ENCODE measurements around the gene EID2. TPM values are rescaled to one million over a fixed set of nuclear protein-coding genes. Genes with fewer than 3 reads are reported as not detected.

The EID2 gene
- total RNA-seq, 4 donors from 2014 or later, result 11.4 to 17.3 (median 14.7) TPM

DNA sequence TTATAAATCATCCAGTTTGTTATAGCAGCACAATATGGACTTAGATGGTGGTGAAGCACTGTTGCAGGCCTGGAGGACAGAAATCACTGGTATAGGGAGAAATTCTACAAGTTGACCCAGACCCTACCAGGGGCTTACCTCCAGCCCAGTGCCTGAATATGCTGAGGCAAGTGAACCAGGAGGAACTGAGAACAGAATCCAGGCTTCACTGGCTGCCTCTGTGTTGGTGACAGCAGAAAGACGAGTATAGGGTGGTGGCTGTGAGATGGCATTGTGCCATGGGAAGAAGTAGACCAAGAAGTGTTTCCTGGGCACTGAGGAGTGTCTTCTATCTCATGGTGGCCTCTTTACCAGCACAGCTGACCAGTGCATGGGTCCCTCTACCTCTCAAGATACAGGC, 15.9 kb upstream of the EID2 start:
- Histone ChIP-seq H3K27ac (no peak overlapping the region), H3K4me1 (no peaks in the 10 kb centered on the region), H3K27me3 (peaks cover 43% of the 10 kb centered on the region), H3K4me3 (no peak overlapping the region), H3K9me3 (no peaks in the 10 kb centered on the region), H3K36me3 (no peaks in the 10 kb centered on the region)
- no peak for ATAC-seq
- 29 to 60% methylated on average over 1 of the region's 1 CpG for WGBS, 2 donors (ENCODE audit: low coverage in 1 of 2)
- TF ChIP-seq CTCF (IDR thresholded peaks at IDR 0.05) (no peak), POLR2AphosphoS5 (IDR thresholded peaks at IDR 0.05) (no peak), POLR2A (IDR thresholded peaks at IDR 0.05) (no peak), EP300 (IDR thresholded peaks at IDR 0.05) (no peak)

GRCh38 chr19:39554701-39555311, 14.8 kb upstream of the EID2 start:
- H3K27me3 ChIP-seq, result peaks cover 43% of the 10 kb centered on the region
- H3K9me3 ChIP-seq, result no peaks in the 10 kb centered on the region
- H3K27ac ChIP-seq, result no peak overlapping the region
- WGBS, 2 donors (ENCODE audit: low coverage in 1 of 2), result 55 to 68% methylated on average over 3 of the region's 4 CpGs
- no peak overlapping the region for H3K4me3 ChIP-seq
- no peak for TF ChIP-seq CTCF (IDR thresholded peaks at IDR 0.05)
- ATAC-seq, result no peak
- H3K4me1 ChIP-seq, result no peaks in the 10 kb centered on the region
- no peaks in the 10 kb centered on the region for H3K36me3 ChIP-seq

DNA sequence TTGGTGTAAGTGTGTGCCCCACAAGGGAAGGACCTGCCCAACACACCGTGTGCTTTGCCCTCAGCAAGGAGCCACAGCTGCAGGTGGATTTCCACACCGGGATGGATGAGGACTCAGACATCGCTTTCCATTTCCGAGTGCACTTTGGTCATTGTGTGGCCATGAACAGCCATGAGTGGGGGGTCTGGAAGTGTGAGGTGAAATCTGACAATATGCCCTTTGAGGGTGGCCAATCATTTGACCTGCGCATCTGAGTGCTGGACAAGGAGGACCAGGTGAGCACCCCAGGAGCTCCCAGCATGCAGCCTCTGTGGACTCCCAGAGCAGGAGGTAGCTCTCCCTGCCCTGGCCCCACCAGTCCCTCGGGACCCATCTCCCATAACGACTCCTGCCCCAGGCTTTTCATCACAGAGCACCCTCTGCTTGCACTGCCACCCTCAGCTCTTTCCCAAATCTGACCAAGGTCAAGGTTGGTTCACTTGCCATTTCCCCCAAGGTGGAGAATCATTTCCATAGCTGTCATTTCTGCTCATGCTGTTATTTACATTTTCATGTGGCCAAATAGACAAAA, 13.2 kb upstream of the EID2 start:
- no peaks in the 10 kb centered on the region for H3K9me3 ChIP-seq
- H3K4me3 ChIP-seq, result no peak overlapping the region
- TF ChIP-seq EP300 (IDR thresholded peaks at IDR 0.05), result no peak
- no peak for TF ChIP-seq CTCF (IDR thresholded peaks at IDR 0.05)
- no peak for TF ChIP-seq POLR2A (IDR thresholded peaks at IDR 0.05)
- no peak for TF ChIP-seq POLR2AphosphoS5 (IDR thresholded peaks at IDR 0.05)
- H3K36me3 ChIP-seq, result no peaks in the 10 kb centered on the region
- 56% methylated on average over 5 of the region's 7 CpGs; no CpG with 5 or more reads in 1 of the 2 donors for WGBS, 2 donors (ENCODE audit: low coverage in 1 of 2)
- ATAC-seq, result no peak
- no peaks in the 10 kb centered on the region for H3K4me1 ChIP-seq
- peaks cover 49% of the 10 kb centered on the region for H3K27me3 ChIP-seq
- no peak overlapping the region for H3K27ac ChIP-seq

DNA sequence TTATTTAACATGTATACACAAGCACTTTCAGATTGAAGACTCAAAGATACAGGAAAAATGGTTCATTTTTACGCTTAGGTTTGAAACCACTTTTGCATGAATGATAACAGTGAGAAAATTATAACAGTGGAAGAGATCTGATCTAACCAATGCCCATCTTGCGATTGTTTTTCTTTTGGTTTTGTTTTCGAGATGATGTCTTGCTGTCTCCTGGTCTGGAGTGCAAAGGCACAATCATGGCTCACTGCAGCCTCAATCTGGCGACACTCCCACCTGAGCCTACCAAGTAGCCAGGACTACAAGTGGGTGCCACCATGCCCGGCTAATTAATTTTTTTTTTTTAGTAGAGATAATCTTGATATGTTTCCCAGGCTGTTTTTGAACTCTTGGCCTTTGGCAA, 10.2 kb upstream of the EID2 start:
- H3K27ac ChIP-seq, result no peak overlapping the region
- WGBS, 2 donors (ENCODE audit: low coverage in 1 of 2), result 82 to 95% methylated on average over 4 to 5 of the region's 5 CpGs
- H3K9me3 ChIP-seq, result no peaks in the 10 kb centered on the region
- no peaks in the 10 kb centered on the region for H3K4me1 ChIP-seq
- no peaks in the 10 kb centered on the region for H3K36me3 ChIP-seq
- no peak overlapping the region for H3K4me3 ChIP-seq
- no peak for TF ChIP-seq EP300 (IDR thresholded peaks at IDR 0.05)
- no peak for TF ChIP-seq POLR2A (IDR thresholded peaks at IDR 0.05)
- TF ChIP-seq CTCF (IDR thresholded peaks at IDR 0.05), result no peak
- TF ChIP-seq POLR2AphosphoS5 (IDR thresholded peaks at IDR 0.05), result no peak
- ATAC-seq, result no peak
- H3K27me3 ChIP-seq, result peaks cover 51% of the 10 kb centered on the region

DNA sequence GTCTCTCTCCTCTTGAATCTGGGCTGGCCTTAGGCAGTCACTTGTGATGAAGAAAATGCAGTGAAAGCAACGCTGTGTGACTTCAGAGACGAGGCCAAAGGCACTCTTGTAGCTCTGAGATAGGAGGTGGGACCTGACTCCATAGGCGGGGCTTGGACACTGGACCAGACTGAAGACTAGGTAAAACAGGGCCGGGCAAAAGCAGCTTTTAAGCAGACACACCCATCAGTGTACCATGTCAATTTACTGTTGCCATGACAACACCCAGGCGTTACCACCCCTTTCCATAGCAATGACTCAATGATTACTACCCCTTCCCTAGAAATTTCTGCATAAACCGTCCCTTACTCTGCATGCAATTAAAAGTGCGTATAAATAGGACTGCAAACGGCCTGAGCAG, 6.6 kb upstream of the EID2 start:
- WGBS, 2 donors (ENCODE audit: low coverage in 1 of 2), result 60 to 65% methylated on average over 3 to 5 of the region's 8 CpGs
- Histone ChIP-seq H3K9me3 (no peaks in the 10 kb centered on the region), H3K36me3 (no peaks in the 10 kb centered on the region), H3K27me3 (peaks cover 27% of the 10 kb centered on the region), H3K27ac (no peak overlapping the region), H3K4me3 (no peak overlapping the region), H3K4me1 (no peaks in the 10 kb centered on the region)
- no peak for TF ChIP-seq CTCF (IDR thresholded peaks at IDR 0.05)
- TF ChIP-seq EP300 (IDR thresholded peaks at IDR 0.05), result no peak
- no peak for TF ChIP-seq POLR2A (IDR thresholded peaks at IDR 0.05)
- TF ChIP-seq POLR2AphosphoS5 (IDR thresholded peaks at IDR 0.05), result no peak
- ATAC-seq, result no peak
